ENCODE measurements around the gene KRT5. TPM values are rescaled to one million over a fixed set of nuclear protein-coding genes. Genes with fewer than 3 reads are reported as not detected.

The KRT5 gene
- total RNA-seq, 4 donors from 2014 or later: 0.94 to 9.9 (median 5.9) TPM; not detected in 1

GRCh38 chr12:52499806-52500560, 20.2 kb downstream of the KRT5 start:
- H3K9me3 ChIP-seq: no peaks in the 10 kb centered on the region
- no peak for TF ChIP-seq POLR2A (IDR thresholded peaks at IDR 0.05)
- TF ChIP-seq, protein P1, sequence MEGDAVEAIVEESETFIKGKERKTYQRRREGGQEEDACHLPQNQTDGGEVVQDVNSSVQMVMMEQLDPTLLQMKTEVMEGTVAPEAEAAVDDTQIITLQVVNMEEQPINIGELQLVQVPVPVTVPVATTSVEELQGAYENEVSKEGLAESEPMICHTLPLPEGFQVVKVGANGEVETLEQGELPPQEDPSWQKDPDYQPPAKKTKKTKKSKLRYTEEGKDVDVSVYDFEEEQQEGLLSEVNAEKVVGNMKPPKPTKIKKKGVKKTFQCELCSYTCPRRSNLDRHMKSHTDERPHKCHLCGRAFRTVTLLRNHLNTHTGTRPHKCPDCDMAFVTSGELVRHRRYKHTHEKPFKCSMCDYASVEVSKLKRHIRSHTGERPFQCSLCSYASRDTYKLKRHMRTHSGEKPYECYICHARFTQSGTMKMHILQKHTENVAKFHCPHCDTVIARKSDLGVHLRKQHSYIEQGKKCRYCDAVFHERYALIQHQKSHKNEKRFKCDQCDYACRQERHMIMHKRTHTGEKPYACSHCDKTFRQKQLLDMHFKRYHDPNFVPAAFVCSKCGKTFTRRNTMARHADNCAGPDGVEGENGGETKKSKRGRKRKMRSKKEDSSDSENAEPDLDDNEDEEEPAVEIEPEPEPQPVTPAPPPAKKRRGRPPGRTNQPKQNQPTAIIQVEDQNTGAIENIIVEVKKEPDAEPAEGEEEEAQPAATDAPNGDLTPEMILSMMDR (IDR thresholded peaks at IDR 0.05): no peak
- DNase-seq: no peak

GRCh38 chr12:52498946-52499345, 21.2 kb downstream of the KRT5 start:
- no peak overlapping the region for H3K27ac ChIP-seq
- no peaks in the 10 kb centered on the region for H3K27me3 ChIP-seq
- H3K9me3 ChIP-seq: no peaks in the 10 kb centered on the region
- H3K4me1 ChIP-seq: peaks cover 0 to 4% (median 0%) of the 10 kb centered on the region in 4 donors
- DNase-seq: no peak
- no peaks in the 10 kb centered on the region for H3K36me3 ChIP-seq
- H3K4me3 ChIP-seq: no peak overlapping the region
- TF ChIP-seq, protein P1 (IDR thresholded peaks at IDR 0.05): no peak
- no peak for TF ChIP-seq POLR2A (IDR thresholded peaks at IDR 0.05)

More at GRCh38 chr12:52499806-52500560, 20.2 kb downstream of the KRT5 start:
- Histone ChIP-seq H3K27me3 (no peaks in the 10 kb centered on the region), H3K27ac (no peak overlapping the region), H3K4me1 (peaks cover 0 to 4% (median 0%) of the 10 kb centered on the region in 4 donors), H3K4me3 (no peak overlapping the region), H3K36me3 (no peaks in the 10 kb centered on the region)

- DNase-seq: no peak
- H3K27ac ChIP-seq: no peak overlapping the region
- no peak overlapping the region for H3K4me3 ChIP-seq
- H3K9me3 ChIP-seq: no peaks in the 10 kb centered on the region
- no peaks in the 10 kb centered on the region for H3K36me3 ChIP-seq
- H3K4me1 ChIP-seq: peaks cover 0 to 4% (median 0%) of the 10 kb centered on the region in 4 donors
- TF ChIP-seq, protein P1 (IDR thresholded peaks at IDR 0.05): no peak
- TF ChIP-seq POLR2A (IDR thresholded peaks at IDR 0.05): no peak
- H3K27me3 ChIP-seq: no peaks in the 10 kb centered on the region
Measured at GRCh38 chr12:52497975-52498374, 22.2 kb downstream of the KRT5 start.

DNA sequence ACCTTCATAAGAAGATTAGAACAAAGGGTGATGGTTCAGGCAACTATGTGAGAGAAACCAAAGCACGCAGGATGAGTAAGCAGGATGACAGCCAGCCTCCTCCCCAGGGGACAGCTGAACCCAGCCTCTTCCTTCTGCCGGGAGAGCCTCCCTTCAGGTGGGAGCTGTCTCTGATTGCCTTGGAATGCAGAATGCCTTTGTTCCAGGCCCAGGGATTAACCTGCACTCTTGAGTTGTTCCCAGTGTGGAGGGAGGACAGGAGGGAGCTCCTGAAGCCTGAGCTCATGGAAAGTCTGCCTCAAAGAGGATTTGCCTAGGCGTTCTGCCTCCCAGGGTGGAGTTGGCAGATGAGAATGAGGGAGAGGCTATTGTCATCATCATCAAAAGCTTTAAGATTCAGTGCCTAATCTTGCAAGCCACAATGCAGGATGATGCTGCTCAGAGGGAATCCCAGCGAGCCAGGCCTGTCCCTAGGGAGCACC, 23.6 kb downstream of the KRT5 start:
- peaks cover 0 to 4% (median 0%) of the 10 kb centered on the region in 4 donors for H3K4me1 ChIP-seq
- no peak overlapping the region for H3K4me3 ChIP-seq
- no peaks in the 10 kb centered on the region for H3K9me3 ChIP-seq
- no peaks in the 10 kb centered on the region for H3K27me3 ChIP-seq
- H3K36me3 ChIP-seq: no peaks in the 10 kb centered on the region
- DNase-seq: no peak
- H3K27ac ChIP-seq: no peak overlapping the region
- no peak for TF ChIP-seq POLR2A (IDR thresholded peaks at IDR 0.05)
- TF ChIP-seq, protein P1 (IDR thresholded peaks at IDR 0.05): no peak

GRCh38 chr12:52496054-52496453, 24.1 kb downstream of the KRT5 start:
- TF ChIP-seq, protein P1 (IDR thresholded peaks at IDR 0.05): no peak
- no peak for TF ChIP-seq POLR2A (IDR thresholded peaks at IDR 0.05)
- Histone ChIP-seq H3K4me3 (no peak overlapping the region), H3K4me1 (peaks cover 0 to 4% (median 0%) of the 10 kb centered on the region in 4 donors), H3K27ac (no peak overlapping the region), H3K36me3 (no peaks in the 10 kb centered on the region), H3K9me3 (no peaks in the 10 kb centered on the region), H3K27me3 (no peaks in the 10 kb centered on the region)
- DNase-seq: no peak

All from Peyer's patch (tissue), 4 donors.